A549 (cell line): ENCODE data around the gene MTO1. TPM values are rescaled to one million over a fixed set of nuclear protein-coding genes. Genes with fewer than 3 reads are reported as not detected.

ENCODE experiments used
- ATAC-seq, 2 experiments: fragments of 200-7000 bp in 1 of 2; fragments of >200 bp in 1 of 2; cut with Nextera tagmentation in 1 of 2; cut with Tn5 transposase in 1 of 2; 3 replicates each; pipeline versions ENCODE4 v1.8.0 to v1.9.1; 2018 to 2020; ENCODE audit warnings: mild to moderate bottlenecking in 1 of 2, moderate library complexity in 1 of 2
- CTCF ChIA-PET: fragments of 300-600 bp; sonication (Branson Sonifier 250); formaldehyde crosslinking; extraction: SDS; loops from one replicate; lab custom pipeline; 2021; ENCODE audit warnings: antibody characterized with exemption, inconsistent platforms; lab: Yijun Ruan, JAX
- POLR2A ChIA-PET: fragments of 350-600 bp; formaldehyde crosslinking; extraction: SDS; loops from one replicate; lab custom pipeline; 2021; ENCODE audit warnings: antibody characterized with exemption, inconsistent platforms; lab: Yijun Ruan, JAX
- DNase-seq, 2 experiments: peaks; one replicate each; pipeline versions ENCODE4 v3.0.0 to v3.0.0-alpha.2; 2011 to 2016; ENCODE audit warnings: low read depth in 1 of 2, low spot score in 1 of 2
- FAIRE-seq: peaks from 2 replicates; lab custom pipeline; 2011; peaks lifted over from hg19 to GRCh38; lab: Jason Lieb, UNC
- H3K27ac ChIP-seq, 2 experiments: fragments of >200 bp; sonication (Bioruptor Twin); formaldehyde crosslinking; 3 replicates each; pipeline ENCODE4 v1.5.1; 2016 to 2017
- H3K4me1 ChIP-seq: fragments of >200 bp; sonication (Bioruptor Twin); formaldehyde crosslinking; 3 replicates; pipeline ENCODE4 v1.6.1; 2016
- H3K4me2 ChIP-seq: fragments of >200 bp; sonication (Bioruptor Twin); formaldehyde crosslinking; 3 replicates; pipeline ENCODE4 v1.6.1; 2016
- H3K4me3 ChIP-seq: fragments of >200 bp; sonication (Bioruptor Twin); formaldehyde crosslinking; 3 replicates; pipeline ENCODE4 v1.5.1; 2016
- H3K9me3 ChIP-seq: fragments of >200 bp; sonication (Bioruptor Twin); formaldehyde crosslinking; 3 replicates; pipeline ENCODE4 v1.6.1; 2016
- CBX2 ChIP-seq: fragments of 200-600 bp; sonication (generic); IDR thresholded peaks from 2 replicates; pipeline ENCODE4 v1.6.1; 2016; ENCODE audit warnings: low read depth, mild to moderate bottlenecking, borderline replicate concordance
- CBX8 ChIP-seq: fragments of 200-600 bp; sonication (generic); IDR thresholded peaks from 2 replicates; pipeline ENCODE4 v1.6.1; 2016
- CEBPB ChIP-seq, 2 experiments: fragments of >200 bp in 1 of 2; sonication (Bioruptor Twin) in 1 of 2; formaldehyde crosslinking in 1 of 2; IDR thresholded peaks; 2 replicates each; pipeline ENCODE4 v1.6.1; 2012 to 2016
- CHD2 ChIP-seq: fragments of 150-350 bp; IDR thresholded peaks from 2 replicates; pipeline ENCODE4 v1.6.1; 2014; ENCODE audit warnings: low read length; ENCODE audit not compliant: partially characterized antibody
- E2F6 ChIP-seq: IDR thresholded peaks from 2 replicates; pipeline ENCODE4 v1.6.1; 2012; ENCODE audit warnings: low read depth, borderline replicate concordance
- EHF ChIP-seq: fragments of 250-450 bp; sonication (Bioruptor Pico); IDR thresholded peaks from 2 replicates; pipeline ENCODE4 v1.5.0; 2020; ENCODE audit warnings: mild to moderate bottlenecking
- ELK1 ChIP-seq: fragments of 150-350 bp; IDR thresholded peaks from 2 replicates; pipeline ENCODE4 v1.6.1; 2014; ENCODE audit warnings: low read depth, mild to moderate bottlenecking, low read length
- EP300 ChIP-seq, 2 experiments: fragments of >200 bp; sonication (Bioruptor Twin); formaldehyde crosslinking; IDR thresholded peaks; 2 replicates in 1 of 2; 3 replicates in 1 of 2; pipeline ENCODE4 v1.6.1; 2016 to 2017
- ESRRA ChIP-seq: fragments of 150-350 bp; IDR thresholded peaks from 2 replicates; pipeline ENCODE4 v1.6.1; 2014; ENCODE audit warnings: mild to moderate bottlenecking, low read length, borderline replicate concordance
- FOSB ChIP-seq: fragments of 250-450 bp; sonication (Bioruptor Pico); IDR thresholded peaks from 2 replicates; pipeline ENCODE4 v1.5.0; 2020; ENCODE audit warnings: mild to moderate bottlenecking, moderate library complexity
- FOSL2 ChIP-seq, 2 experiments: fragments of 450-650 bp in 1 of 2; fragments of >200 bp in 1 of 2; sonication (Bioruptor Twin) in 1 of 2; formaldehyde crosslinking; IDR thresholded peaks; 2 replicates each; pipeline versions ENCODE4 v1.5.0 to v1.6.1; 2016 to 2020; ENCODE audit warnings: mild to moderate bottlenecking in 1 of 2, moderate library complexity in 1 of 2
- FOXS1 ChIP-seq: fragments of 250-450 bp; sonication (Bioruptor Pico); IDR thresholded peaks from 2 replicates; pipeline ENCODE4 v1.5.0; 2020; ENCODE audit warnings: mild to moderate bottlenecking, moderate library complexity
- HDAC2 ChIP-seq: fragments of 200-600 bp; sonication (generic); IDR thresholded peaks from 2 replicates; pipeline ENCODE4 v1.6.1; 2016
- HEYL ChIP-seq: fragments of 250-450 bp; sonication (Bioruptor Pico); IDR thresholded peaks from 2 replicates; pipeline ENCODE4 v1.8.0; 2021; ENCODE audit warnings: mild to moderate bottlenecking, moderate library complexity
- HOXA7 ChIP-seq: fragments of 250-450 bp; sonication (Bioruptor Pico); IDR thresholded peaks from 2 replicates; pipeline ENCODE4 v1.5.0; 2020; ENCODE audit warnings: mild to moderate bottlenecking, moderate library complexity
- HOXB13 ChIP-seq: fragments of 250-450 bp; sonication (Bioruptor Pico); IDR thresholded peaks from 2 replicates; pipeline ENCODE4 v1.5.0; 2020; ENCODE audit warnings: low read depth, mild to moderate bottlenecking, moderate library complexity
- HOXB5 ChIP-seq: fragments of 250-450 bp; sonication (Bioruptor Pico); IDR thresholded peaks from 2 replicates; pipeline ENCODE4 v1.5.0; 2020; ENCODE audit warnings: mild to moderate bottlenecking, moderate library complexity
- JUN ChIP-seq, 2 experiments: fragments of >200 bp; sonication (Bioruptor Twin); formaldehyde crosslinking; IDR thresholded peaks; 2 replicates in 1 of 2; 3 replicates in 1 of 2; pipeline ENCODE4 v1.6.1; 2016 to 2017
- MAFK ChIP-seq: fragments of 450-650 bp; IDR thresholded peaks from 2 replicates; pipeline ENCODE4 v1.6.1; 2014; ENCODE audit not compliant: partially characterized antibody
- MAZ ChIP-seq: fragments of 150-350 bp; IDR thresholded peaks from 2 replicates; pipeline ENCODE4 v1.6.1; 2014; ENCODE audit warnings: antibody characterized with exemption, low read depth, low read length, borderline replicate concordance
- MYC ChIP-seq: IDR thresholded peaks from 2 replicates; pipeline ENCODE4 v1.6.1; 2012; ENCODE audit warnings: mild to moderate bottlenecking, inconsistent platforms, low read length, improper control_type of control experiment, borderline replicate concordance
- PBX3 ChIP-seq: IDR thresholded peaks from 2 replicates; pipeline ENCODE4 v1.6.1; 2012
- POLR2AphosphoS2 ChIP-seq: conservative IDR thresholded peaks from 2 replicates; pipeline ENCODE4 v1.6.1; 2012; ENCODE audit warnings: low read length, improper control_type of control experiment, inconsistent platforms
- RAD21 ChIP-seq, 2 experiments: fragments of >200 bp in 1 of 2; sonication (Bioruptor Twin) in 1 of 2; formaldehyde crosslinking in 1 of 2; IDR thresholded peaks in 1 of 2; conservative IDR thresholded peaks in 1 of 2; 2 replicates in 1 of 2; 3 replicates in 1 of 2; pipeline ENCODE4 v1.6.1; 2012 to 2018; ENCODE audit warnings: inconsistent platforms in 1 of 2
- RCOR1 ChIP-seq: fragments of 150-350 bp; IDR thresholded peaks from 2 replicates; pipeline ENCODE4 v1.6.1; 2014; ENCODE audit warnings: antibody characterized with exemption, low read length, low read depth
- RFX5 ChIP-seq: fragments of 450-650 bp; IDR thresholded peaks from 2 replicates; pipeline ENCODE4 v1.7.1; 2014; ENCODE audit warnings: antibody characterized with exemption, mild to moderate bottlenecking, moderate library complexity
- RNF2 ChIP-seq: fragments of 200-600 bp; sonication (generic); IDR thresholded peaks from 2 replicates; pipeline ENCODE4 v1.6.1; 2016; ENCODE audit warnings: low read depth, mild to moderate bottlenecking, antibody characterized with exemption, moderate library complexity, borderline replicate concordance
- SMC3 ChIP-seq: fragments of >200 bp; sonication (Bioruptor Twin); formaldehyde crosslinking; IDR thresholded peaks from 3 replicates; pipeline ENCODE4 v1.6.1; 2018; ENCODE audit warnings: inconsistent platforms
- SREBF2 ChIP-seq: fragments of 450-650 bp; IDR thresholded peaks from 2 replicates; pipeline ENCODE4 v1.6.1; 2014; ENCODE audit warnings: mild to moderate bottlenecking, moderate library complexity
- TFCP2L1 ChIP-seq: fragments of 250-450 bp; sonication (Bioruptor Pico); IDR thresholded peaks from 2 replicates; pipeline ENCODE4 v1.5.0; 2021; ENCODE audit warnings: mild to moderate bottlenecking
- USF2 ChIP-seq: fragments of 450-650 bp; IDR thresholded peaks from 2 replicates; pipeline ENCODE4 v1.6.1; 2014; ENCODE audit warnings: antibody characterized with exemption
- ZNF302 ChIP-seq: fragments of 250-450 bp; sonication (Bioruptor Pico); IDR thresholded peaks from 2 replicates; pipeline ENCODE4 v1.9.0; 2021; ENCODE audit warnings: inconsistent platforms, mild to moderate bottlenecking, moderate library complexity
- ZSCAN20 ChIP-seq: fragments of 250-450 bp; sonication (Bioruptor Pico); IDR thresholded peaks from 2 replicates; pipeline ENCODE4 v1.8.0; 2022; ENCODE audit warnings: mild to moderate bottlenecking, moderate library complexity
- WGBS: methylation state at CpG from one replicate; pipeline ENCODE4 v1.1.6; 2017; ENCODE audit errors: missing lambda C conversion rate; 5-methylcytosine and 5-hydroxymethylcytosine counted together
- polyA plus RNA-seq, 4 experiments: library from polyadenylated mRNA; depleted of rRNA in 3 of 4; stranded (reverse); fragments of >200 nt; fragmentation: RNase III in 1 of 4; extraction: RNeasy Plus Mini Kit Qiagen cat#74134 plus additional on column Dnase treatment in 1 of 4; gene quantifications; 2 replicates in 3 of 4; 3 replicates in 1 of 4; pipeline ENCODE4 v1.2.3, GENCODE V29; 2011 to 2017

The MTO1 gene
- polyA plus RNA-seq, 2 of the 4 experiments (the other 2 are of a cell fraction): 12.8 to 19.9 TPM

GRCh38 chr6:73461537-73462350 is at the start of gene MTO1 (continued):
- TF ChIP-seq FOSL2 (IDR thresholded peaks at IDR 0.05) (no peak), FOSL2 (CRISPR knock-in tag; IDR thresholded peaks at IDR 0.05) (no peak), SMC3 (no peak), EP300 (IDR thresholded peaks at IDR 0.05) (no peak), JUN (IDR thresholded peaks at IDR 0.05) (peak in 1 of 2 experiments; percentile 55; a peak in 4 of 5 replicates), RAD21 (conservative IDR thresholded peaks at IDR 0.05 in 1 of 2, IDR thresholded peaks at IDR 0.05 in 1 of 2) (no peak), MAFK (no peak), ELK1 (no peak), RNF2 (no peak), CEBPB (IDR thresholded peaks at IDR 0.05) (peak; percentile 77 to 94)

GRCh38 chr6:73413102-73413501 is 48.4 kb upstream of the MTO1 start:
- no peak for TF ChIP-seq MYC
- TF ChIP-seq HOXB13 (CRISPR knock-in tag): no peak
- no peak for TF ChIP-seq EP300 (IDR thresholded peaks at IDR 0.05)
- TF ChIP-seq TFCP2L1: no peak
- no peak for TF ChIP-seq EHF (CRISPR knock-in tag)
- no peak for TF ChIP-seq CHD2
- TF ChIP-seq HDAC2: no peak
- no peak for TF ChIP-seq MAZ
- no peak for TF ChIP-seq CBX8
- no peak for TF ChIP-seq RCOR1
- no peak for TF ChIP-seq FOSB (CRISPR knock-in tag)
- TF ChIP-seq ZSCAN20 (CRISPR knock-in tag): no peak
- TF ChIP-seq FOXS1 (CRISPR knock-in tag): no peak
- TF ChIP-seq CEBPB (IDR thresholded peaks at IDR 0.05): no peak
- no peak for TF ChIP-seq RAD21 (conservative IDR thresholded peaks at IDR 0.05 in 1 of 2, IDR thresholded peaks at IDR 0.05 in 1 of 2)
- no peak for TF ChIP-seq ZNF302 (CRISPR knock-in tag)
- DNase-seq (no peak), ATAC-seq (no peak), FAIRE-seq (no peak)
- Histone ChIP-seq H3K27ac (no peak overlapping the region), H3K4me1 (no peaks in the 10 kb centered on the region), H3K4me3 (no peak overlapping the region), H3K9me3 (no peaks in the 10 kb centered on the region), H3K4me2 (no peak overlapping the region)
- ChIA-PET POLR2A (no interaction called here), CTCF (no interaction called here)
- WGBS: 64% methylated on average over 3 of the region's 3 CpGs

GRCh38 chr6:73418081-73418741 is 43.3 kb upstream of the MTO1 start:
- DNase-seq (no peak), ATAC-seq (no peak), FAIRE-seq (no peak)
- no peak overlapping the region for H3K27ac ChIP-seq
- POLR2A ChIA-PET: no interaction called here
- H3K4me3 ChIP-seq: no peak overlapping the region
- CTCF ChIA-PET: interaction anchor here (0.6 kb wide), 2 partner anchors 51 to 193 kb away, joined by 3 read pairs; no protein-coding TSS in a partner anchor
- no peak overlapping the region for H3K4me2 ChIP-seq
- no peaks in the 10 kb centered on the region for H3K9me3 ChIP-seq
- WGBS: 85% methylated on average over 11 of the region's 11 CpGs
- no peaks in the 10 kb centered on the region for H3K4me1 ChIP-seq
- no peak for TF ChIP-seq ESRRA
- TF ChIP-seq PBX3: no peak
- no peak for TF ChIP-seq RAD21 (conservative IDR thresholded peaks at IDR 0.05 in 1 of 2, IDR thresholded peaks at IDR 0.05 in 1 of 2)
- no peak for TF ChIP-seq TFCP2L1
- TF ChIP-seq HOXA7: no peak
- no peak for TF ChIP-seq POLR2AphosphoS2
- no peak for TF ChIP-seq USF2
- no peak for TF ChIP-seq RFX5
- no peak for TF ChIP-seq CEBPB (IDR thresholded peaks at IDR 0.05)
- no peak for TF ChIP-seq HOXB5 (CRISPR knock-in tag)
- TF ChIP-seq FOXS1 (CRISPR knock-in tag): no peak
- TF ChIP-seq SREBF2: no peak
- TF ChIP-seq CBX2: no peak
- TF ChIP-seq FOSB (CRISPR knock-in tag): no peak
- TF ChIP-seq HEYL (CRISPR knock-in tag): no peak
- TF ChIP-seq E2F6: no peak
